K562 (cell line): ENCODE results near the gene JPH2. TPM values are rescaled to one million over a fixed set of nuclear protein-coding genes. Genes with fewer than 3 reads are reported as not detected.

Experiments used
- ATAC-seq: fragments of 200-7000 bp; cut with Tn5 transposase; 3 replicates; pipeline ENCODE4 v1.9.1; 2020; ENCODE audit warnings: moderate library complexity
- BruUV-seq: library from RNA; stranded (reverse); fragments of 400-500 nt; replicated peaks from 2 replicates; lab custom pipeline; 2021; lab: Mats Ljungman, UMichigan
- CTCF ChIA-PET: fragments of 300-600 bp; formaldehyde crosslinking; extraction: SDS; loops from one replicate; lab custom pipeline; 2021; ENCODE audit warnings: low intra/inter-chr PET ratio; lab: Yijun Ruan, JAX
- POLR2A ChIA-PET: fragments of 300-600, 350-650 bp; sonication (Branson Sonifier 250); formaldehyde crosslinking; extraction: SDS; loops from one replicate; lab custom pipeline; 2021; ENCODE audit warnings: antibody characterized with exemption, inconsistent platforms; lab: Yijun Ruan, JAX
- DNase-seq, 4 experiments: peaks; one replicate each; pipeline versions ENCODE4 v3.0.0 to v3.0.0-alpha.2; 2011 to 2018; ENCODE audit warnings: low spot score in 3 of 4, mixed read lengths in 3 of 4; ENCODE audit errors: extremely low read depth in 1 of 4
- FAIRE-seq: peaks from 2 replicates; lab custom pipeline; 2011; peaks lifted over from hg19 to GRCh38; lab: Jason Lieb, UNC
- H2AFZ ChIP-seq: 2 replicates; pipeline ENCODE4 v1.6.0; 2011; ENCODE audit warnings: low read depth, low read length, control low read depth, inconsistent platforms
- H3K27ac ChIP-seq: fragments of 200-600 bp; 3 replicates; pipeline ENCODE4 v1.8.0; 2011; ENCODE audit warnings: low read depth, mild to moderate bottlenecking, control low read depth, inconsistent platforms, low read length, moderate library complexity, mixed read lengths; ENCODE audit errors: extremely low read depth
- H3K27me3 ChIP-seq, 2 experiments: fragments of 300-600 bp in 1 of 2; 2 replicates in 1 of 2; 3 replicates in 1 of 2; pipeline versions ENCODE4 v1.6.0 to v1.8.0; 2011; ENCODE audit warnings: inconsistent platforms in 2 of 2, low read length in 2 of 2, mild to moderate bottlenecking in 1 of 2, mixed read lengths in 1 of 2, moderate library complexity in 1 of 2; ENCODE audit not compliant: control insufficient read depth in 2 of 2, insufficient read depth in 2 of 2
- H3K36me3 ChIP-seq: fragments of 300-600 bp; 3 replicates; pipeline ENCODE4 v1.8.0; 2011; ENCODE audit warnings: mild to moderate bottlenecking, low read length, inconsistent platforms; ENCODE audit not compliant: control insufficient read depth, insufficient read depth
- H3K4me1 ChIP-seq, 2 experiments: fragments of 200-600 bp in 1 of 2; replicated peaks in 1 of 2; 2 replicates in 1 of 2; 3 replicates in 1 of 2; pipeline versions ENCODE4 v1.5.1 to v1.8.0; 2011; ENCODE audit warnings: inconsistent platforms in 2 of 2, low read length in 2 of 2, mild to moderate bottlenecking in 1 of 2, mixed read lengths in 1 of 2, moderate library complexity in 1 of 2; ENCODE audit not compliant: control insufficient read depth in 2 of 2, insufficient read depth in 2 of 2
- H3K4me2 ChIP-seq: 2 replicates; pipeline ENCODE4 v1.6.1; 2011; ENCODE audit warnings: low read length, control low read depth, inconsistent platforms, mixed read lengths; ENCODE audit not compliant: insufficient read depth
- H3K4me3 ChIP-seq: fragments of 200-600 bp; sonication (generic), shearing (Covaris generic); 2 replicates; pipeline ENCODE4 v1.5.1; 2016; ENCODE audit warnings: control low read depth, inconsistent platforms
- H3K79me2 ChIP-seq: fragments of 200-600 bp; 3 replicates; pipeline ENCODE4 v1.8.0; 2011; ENCODE audit warnings: low read length, inconsistent platforms; ENCODE audit not compliant: control insufficient read depth, insufficient read depth
- H3K9ac ChIP-seq, 2 experiments: 2 replicates each; pipeline versions ENCODE4 v1.6.0 to v1.6.1; 2011; ENCODE audit warnings: low read depth in 2 of 2, low read length in 2 of 2, control low read depth in 1 of 2, inconsistent platforms in 1 of 2, mild to moderate bottlenecking in 1 of 2, mixed read lengths in 1 of 2; ENCODE audit not compliant: insufficient read depth in 1 of 2
- H3K9me1 ChIP-seq: one replicate; pipeline ENCODE4 v1.6.0; 2011; ENCODE audit warnings: inconsistent platforms, mild to moderate bottlenecking, low read length, moderate library complexity; ENCODE audit not compliant: control insufficient read depth, insufficient read depth
- H3K9me3 ChIP-seq: replicated peaks from 2 replicates; pipeline ENCODE4 v1.5.1; 2011; ENCODE audit warnings: low read depth, low read length, inconsistent platforms; ENCODE audit not compliant: control insufficient read depth, insufficient read depth
- H4K20me1 ChIP-seq: replicated peaks from 2 replicates; pipeline ENCODE4 v1.6.1; 2011; ENCODE audit warnings: low read length, inconsistent platforms, mixed read lengths; ENCODE audit not compliant: control insufficient read depth, insufficient read depth
- ATF1 ChIP-seq, 2 experiments: fragments of 450-650 bp in 1 of 2; IDR thresholded peaks; 2 replicates each; pipeline ENCODE4 v1.6.1; 2016; ENCODE audit warnings: missing compliant biosample characterization in 1 of 2, missing genetic modification characterization in 1 of 2
- BDP1 ChIP-seq: IDR thresholded peaks from 3 replicates; pipeline ENCODE4 v1.6.1; 2011; ENCODE audit not compliant: insufficient read length, insufficient read depth
- CEBPZ ChIP-seq: fragments of 150-350 bp; IDR thresholded peaks from 2 replicates; pipeline ENCODE4 v1.6.1; 2014; ENCODE audit warnings: low read depth, mild to moderate bottlenecking, low read length, borderline replicate concordance
- ELK1 ChIP-seq: sonication (generic); formaldehyde crosslinking; IDR thresholded peaks from 2 replicates; pipeline ENCODE4 v1.8.1; 2022; ENCODE audit warnings: missing genetic modification reagents
- KLF10 ChIP-seq: fragments of 250-450 bp; sonication (Bioruptor Pico); IDR thresholded peaks from 2 replicates; pipeline ENCODE4 v1.6.1; 2021; ENCODE audit warnings: matching md5 sums
- MAFG ChIP-seq: fragments of 450-650 bp; conservative IDR thresholded peaks from 2 replicates; pipeline ENCODE4 v1.6.1; 2016; ENCODE audit warnings: missing genetic modification characterization, missing compliant biosample characterization
- MEF2A ChIP-seq: IDR thresholded peaks from 2 replicates; pipeline ENCODE4 v1.6.1; 2011; ENCODE audit warnings: low read depth, mild to moderate bottlenecking, low read length, moderate library complexity; ENCODE audit not compliant: control insufficient read depth
- PPARD ChIP-seq: fragments of 250-450 bp; sonication (Bioruptor Pico); IDR thresholded peaks from 2 replicates; pipeline ENCODE4 v1.8.0; 2022; ENCODE audit warnings: inconsistent platforms, mild to moderate bottlenecking, moderate library complexity
- RFX5 ChIP-seq: IDR thresholded peaks from 2 replicates; pipeline ENCODE4 v1.6.1; 2011; ENCODE audit warnings: low read depth, mild to moderate bottlenecking, improper control_type of control experiment, low read length
- TFAP4 ChIP-seq: sonication (generic); formaldehyde crosslinking; IDR thresholded peaks from 2 replicates; pipeline ENCODE4 v1.8.0; 2022; ENCODE audit warnings: missing genetic modification reagents, mild to moderate bottlenecking, moderate library complexity, borderline replicate concordance
- ZNF24 ChIP-seq: fragments of 450-650 bp; IDR thresholded peaks from 2 replicates; pipeline ENCODE4 v1.6.1; 2016
- ZNF282 ChIP-seq: sonication (generic); formaldehyde crosslinking; IDR thresholded peaks from 2 replicates; pipeline ENCODE4 v1.8.1; 2023; ENCODE audit warnings: missing genetic modification reagents
- ZNF717 ChIP-seq: fragments of 250-450 bp; sonication (Bioruptor Pico); IDR thresholded peaks from 2 replicates; pipeline ENCODE4 v1.5.0; 2021
- ZNF77 ChIP-seq: fragments of 250-450 bp; sonication (Bioruptor Pico); IDR thresholded peaks from 2 replicates; pipeline ENCODE4 v1.5.0; 2020
- ZNF780A ChIP-seq: fragments of 250-450 bp; sonication (Bioruptor Pico); IDR thresholded peaks from 2 replicates; pipeline ENCODE4 v1.5.0; 2021; ENCODE audit warnings: mild to moderate bottlenecking
- WGBS: fragments of 100-300 bp; shearing (Covaris generic); methylation state at CpG from one replicate; pipeline ENCODE4 v1.1.6; 2016; ENCODE audit warnings: low coverage, mixed read lengths; ENCODE audit not compliant: insufficient coverage; ENCODE audit errors: missing lambda C conversion rate; 5-methylcytosine and 5-hydroxymethylcytosine counted together
- in situ Hi-C: fragments of 300-500 bp; cut with MboI; formaldehyde crosslinking; loops from 4 replicates; pipeline ENCODE4 v1.15.0; 2018; ENCODE audit warnings: inconsistent platforms, mixed read lengths
- intact Hi-C: fragments of 100-400 bp; cut with micrococcal nuclease; formaldehyde crosslinking; loops from 2 replicates; pipeline ENCODE4 v1.14.2; 2022
- polyA plus RNA-seq, 8 experiments: library from polyadenylated mRNA; depleted of rRNA in 4 of 8; stranded (reverse) in 5 of 8; unstranded in 3 of 8; fragments of >200 nt; fragmentation: Nextera tagmentation in 2 of 8; fragmentation: Illumina TruSeq in 1 of 8; extraction: Ambion mirVana in 2 of 8; extraction: Trizol in 1 of 8; gene quantifications; 2 replicates each; pipeline versions ENCODE4 v1.2.1 to v1.2.3, GENCODE V29; 2011 to 2014; ENCODE audit warnings: inconsistent platforms in 1 of 8, missing spikeins in 1 of 8
- total RNA-seq, 7 experiments: library from RNA; depleted of rRNA in 6 of 7; stranded (reverse); fragments of >200 nt in 6 of 7; fragmentation: Illumina TruSeq in 2 of 7; extraction: Trizol in 2 of 7; gene quantifications; 2 replicates each; pipeline versions ENCODE4 v1.2.1 to v1.2.3, GENCODE V29; 2011 to 2021; ENCODE audit warnings: low replicate concordance in 1 of 7
- TF ChIP-seq, protein P1 (sequence below): fragments of 250-450 bp; sonication (Bioruptor Pico); IDR thresholded peaks from 2 replicates; pipeline ENCODE4 v1.5.0; 2022; ENCODE audit warnings: mild to moderate bottlenecking

Gene JPH2
- total and polyA plus RNA-seq, 9 of the 15 experiments (the other 6 are each of a cell fraction or from before 2014, with no cell fraction given): not detected

- TF ChIP-seq, protein P1, sequence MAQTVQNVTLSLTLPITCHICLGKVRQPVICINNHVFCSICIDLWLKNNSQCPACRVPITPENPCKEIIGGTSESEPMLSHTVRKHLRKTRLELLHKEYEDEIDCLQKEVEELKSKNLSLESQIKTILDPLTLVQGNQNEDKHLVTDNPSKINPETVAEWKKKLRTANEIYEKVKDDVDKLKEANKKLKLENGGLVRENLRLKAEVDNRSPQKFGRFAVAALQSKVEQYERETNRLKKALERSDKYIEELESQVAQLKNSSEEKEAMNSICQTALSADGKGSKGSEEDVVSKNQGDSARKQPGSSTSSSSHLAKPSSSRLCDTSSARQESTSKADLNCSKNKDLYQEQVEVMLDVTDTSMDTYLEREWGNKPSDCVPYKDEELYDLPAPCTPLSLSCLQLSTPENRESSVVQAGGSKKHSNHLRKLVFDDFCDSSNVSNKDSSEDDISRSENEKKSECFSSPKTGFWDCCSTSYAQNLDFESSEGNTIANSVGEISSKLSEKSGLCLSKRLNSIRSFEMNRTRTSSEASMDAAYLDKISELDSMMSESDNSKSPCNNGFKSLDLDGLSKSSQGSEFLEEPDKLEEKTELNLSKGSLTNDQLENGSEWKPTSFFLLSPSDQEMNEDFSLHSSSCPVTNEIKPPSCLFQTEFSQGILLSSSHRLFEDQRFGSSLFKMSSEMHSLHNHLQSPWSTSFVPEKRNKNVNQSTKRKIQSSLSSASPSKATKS: no peak
- TF ChIP-seq ELK1 (CRISPR knock-in tag) (no peak), KLF10 (CRISPR knock-in tag) (no peak), PPARD (no peak), MEF2A (no peak), BDP1 (no peak), RFX5 (no peak)
Observed at GRCh38 chr20:44195605-44196004, 8.6 kb upstream of the JPH2 start (continued).

GRCh38 chr20:44193801-44194200 is 6.8 kb upstream of the JPH2 start:
- Histone ChIP-seq H3K79me2 (no peaks in the 10 kb centered on the region), H4K20me1 (0 out of 2 replicates have a peak, but pooled peaks cover 6% of the 10 kb centered on the region), H3K9ac (no peak overlapping the region), H3K9me3 (no peaks in the 10 kb centered on the region), H3K27me3 (peaks cover 0 to 2% of the 10 kb centered on the region in 2 experiments; a peak in 2 of 5 replicates), H3K36me3 (peaks cover 21% of the 10 kb centered on the region), H3K4me1 (peaks cover 0 to 8% of the 10 kb centered on the region in 2 experiments; a peak in 2 of 5 replicates), H3K4me3 (no peak overlapping the region), H2AFZ (no peak overlapping the region), H3K9me1 (peaks cover 3% of the 10 kb centered on the region)
- POLR2A ChIA-PET: no interaction called here
- WGBS: 13% methylated on average over 2 of the region's 2 CpGs
- BruUV-seq: no TSS peak
- intact Hi-C loops: no loop called here
- ATAC-seq: no peak
- peak; percentile 83 for TF ChIP-seq ZNF24
- TF ChIP-seq ZNF717 (CRISPR knock-in tag): no peak
- TF ChIP-seq ZNF780A (CRISPR knock-in tag): no peak
- no peak for TF ChIP-seq TFAP4 (CRISPR knock-in tag)
- no peak for TF ChIP-seq ZNF282 (CRISPR knock-in tag)
- TF ChIP-seq CEBPZ: no peak
- TF ChIP-seq ZNF77 (CRISPR knock-in tag): no peak
- TF ChIP-seq ATF1 (CRISPR knock-in tag; IDR thresholded peaks at IDR 0.05): no peak
- TF ChIP-seq ATF1 (tag; IDR thresholded peaks at IDR 0.05): no peak
- TF ChIP-seq MAFG: no peak
- TF ChIP-seq, all 486 proteins: peak for 1
- in situ Hi-C loops: no loop called here
- DNase-seq (no peak), FAIRE-seq (no peak)
- no peak overlapping the region for H3K4me2 ChIP-seq
- no peak overlapping the region for H3K27ac ChIP-seq
- CTCF ChIA-PET: no interaction called here
